Mammary epithelial cell (primary cell): Measurements from ENCODE around the gene SLC24A3.

Experiments
- EZH2 ChIP-seq: IDR thresholded peaks from 2 replicates; pipeline ENCODE4 v1.6.1; 2012; ENCODE audit warnings: low read length, inconsistent platforms, borderline replicate concordance
- TF ChIP-seq, protein P1 (sequence below), 2 donors: IDR thresholded peaks in 1 of 2; conservative IDR thresholded peaks in 1 of 2; 2 replicates each; pipeline ENCODE4 v1.5.1; 2011 to 2012; ENCODE audit warnings: inconsistent platforms in 2 of 2, low read length in 2 of 2, mild to moderate bottlenecking in 2 of 2, control low read depth in 1 of 2, low read depth in 1 of 2; ENCODE audit not compliant: insufficient read depth in 1 of 2; ENCODE audit errors: extremely low read depth in 1 of 2

DNA sequence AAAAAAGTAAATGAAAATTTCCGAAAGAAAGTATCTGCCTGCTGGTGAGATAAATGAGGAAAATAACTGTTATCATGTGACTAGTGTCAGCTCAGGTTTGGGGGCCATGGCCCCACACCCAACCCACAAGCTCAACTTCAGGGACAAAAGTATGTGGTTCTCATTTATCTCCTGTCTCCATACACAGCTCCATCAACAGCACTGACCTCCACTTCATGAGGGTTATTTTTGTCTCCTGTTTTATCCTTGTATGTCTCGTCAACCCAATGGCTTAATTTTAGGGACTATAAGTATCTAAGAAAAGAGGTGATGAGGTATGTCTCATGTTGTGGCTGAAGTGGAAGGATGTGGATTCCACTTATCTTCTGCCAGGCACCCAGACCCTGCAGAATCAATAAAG lies 274.0 kb downstream of the SLC24A3 start:
- TF ChIP-seq, protein P1, sequence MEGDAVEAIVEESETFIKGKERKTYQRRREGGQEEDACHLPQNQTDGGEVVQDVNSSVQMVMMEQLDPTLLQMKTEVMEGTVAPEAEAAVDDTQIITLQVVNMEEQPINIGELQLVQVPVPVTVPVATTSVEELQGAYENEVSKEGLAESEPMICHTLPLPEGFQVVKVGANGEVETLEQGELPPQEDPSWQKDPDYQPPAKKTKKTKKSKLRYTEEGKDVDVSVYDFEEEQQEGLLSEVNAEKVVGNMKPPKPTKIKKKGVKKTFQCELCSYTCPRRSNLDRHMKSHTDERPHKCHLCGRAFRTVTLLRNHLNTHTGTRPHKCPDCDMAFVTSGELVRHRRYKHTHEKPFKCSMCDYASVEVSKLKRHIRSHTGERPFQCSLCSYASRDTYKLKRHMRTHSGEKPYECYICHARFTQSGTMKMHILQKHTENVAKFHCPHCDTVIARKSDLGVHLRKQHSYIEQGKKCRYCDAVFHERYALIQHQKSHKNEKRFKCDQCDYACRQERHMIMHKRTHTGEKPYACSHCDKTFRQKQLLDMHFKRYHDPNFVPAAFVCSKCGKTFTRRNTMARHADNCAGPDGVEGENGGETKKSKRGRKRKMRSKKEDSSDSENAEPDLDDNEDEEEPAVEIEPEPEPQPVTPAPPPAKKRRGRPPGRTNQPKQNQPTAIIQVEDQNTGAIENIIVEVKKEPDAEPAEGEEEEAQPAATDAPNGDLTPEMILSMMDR (conservative IDR thresholded peaks at IDR 0.05 in 1 of 2, IDR thresholded peaks at IDR 0.05 in 1 of 2; ENCODE audit: extremely low read depth in 1 of 2, insufficient read depth in 1 of 2, low read depth in 1 of 2, low read length in 2 of 2) = no peak
- TF ChIP-seq EZH2 = no peak
